Right lobe of liver (tissue), 4 donors: Measurements from ENCODE around the gene PAN3.

Experiments
- CTCF ChIP-seq, 4 donors: fragments of 200-600 bp in 3 of 4; fragments of 450-650 bp in 1 of 4; IDR thresholded peaks; one replicate each; pipeline versions ENCODE4 v1.5.1 to v1.8.0; 2016 to 2022; ENCODE audit warnings: antibody characterized with exemption in 4 of 4, mild to moderate bottlenecking in 2 of 4
- POLR2A ChIP-seq: fragments of 450-650 bp; IDR thresholded peaks from one replicate; pipeline ENCODE4 v1.6.1; 2017; ENCODE audit warnings: antibody characterized with exemption, mild to moderate bottlenecking
- donor health status: DM: no; HTN: no; CAD: no.
- donor health status: DM: no; HTN: no; CAD: no.
- donor health status: DM: no; HTN: yes; CAD: no.

- no peak for TF ChIP-seq CTCF (IDR thresholded peaks at IDR 0.05)
- TF ChIP-seq POLR2A = no peak
Measured at GRCh38 chr13:28283600-28283999, 145.3 kb downstream of the PAN3 start.
